AG09319 (cell line): ENCODE measurements around the gene CHURC1.

Source experiments
- DNase-seq: peaks from one replicate; pipeline ENCODE4 v3.0.0-alpha.2; 2010; ENCODE audit warnings: low read depth; ENCODE audit errors: extremely low read depth
- TF ChIP-seq, protein P1 (sequence below): IDR thresholded peaks from 2 replicates; pipeline ENCODE4 v1.5.1; 2011; ENCODE audit warnings: low read depth, mild to moderate bottlenecking, inconsistent platforms, low read length, moderate library complexity

The CHURC1 gene

DNA sequence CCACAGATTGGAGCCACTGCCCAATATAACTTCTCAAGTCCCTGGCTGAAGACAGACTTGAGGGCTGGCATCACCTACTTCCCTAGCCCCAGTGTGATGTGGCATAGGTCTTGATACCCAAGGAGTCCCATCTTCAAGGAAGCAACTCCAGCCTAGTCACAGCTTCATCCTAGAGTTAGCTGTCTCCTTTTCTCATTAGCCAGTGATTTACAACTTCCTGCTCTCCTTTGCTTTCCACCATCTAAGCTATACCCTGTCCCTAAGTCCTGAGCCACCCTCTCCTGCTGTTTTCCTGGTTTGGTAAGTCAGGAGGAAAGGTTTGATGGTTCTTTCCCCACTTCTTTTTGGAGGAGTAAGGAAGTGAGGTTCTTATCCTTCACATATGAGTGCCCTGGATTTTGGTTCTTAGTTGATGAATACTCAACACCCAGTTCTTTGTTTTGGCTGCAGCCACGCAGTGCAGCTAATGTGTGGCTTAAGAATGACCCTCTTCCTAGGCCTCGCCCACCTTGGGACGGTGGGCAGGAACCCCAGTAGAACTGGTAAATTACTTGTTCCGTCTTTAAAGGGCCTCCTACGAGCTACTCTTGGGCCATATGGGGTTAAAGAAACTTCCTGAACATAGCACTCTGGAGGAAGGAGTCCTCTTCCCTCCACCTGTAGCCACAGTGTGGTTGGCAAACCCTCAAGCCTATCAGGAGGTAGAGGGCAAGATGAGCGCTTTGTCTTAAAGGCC, 32.2 kb downstream of the CHURC1 start:
- DNase-seq: no peak
- TF ChIP-seq, protein P1, sequence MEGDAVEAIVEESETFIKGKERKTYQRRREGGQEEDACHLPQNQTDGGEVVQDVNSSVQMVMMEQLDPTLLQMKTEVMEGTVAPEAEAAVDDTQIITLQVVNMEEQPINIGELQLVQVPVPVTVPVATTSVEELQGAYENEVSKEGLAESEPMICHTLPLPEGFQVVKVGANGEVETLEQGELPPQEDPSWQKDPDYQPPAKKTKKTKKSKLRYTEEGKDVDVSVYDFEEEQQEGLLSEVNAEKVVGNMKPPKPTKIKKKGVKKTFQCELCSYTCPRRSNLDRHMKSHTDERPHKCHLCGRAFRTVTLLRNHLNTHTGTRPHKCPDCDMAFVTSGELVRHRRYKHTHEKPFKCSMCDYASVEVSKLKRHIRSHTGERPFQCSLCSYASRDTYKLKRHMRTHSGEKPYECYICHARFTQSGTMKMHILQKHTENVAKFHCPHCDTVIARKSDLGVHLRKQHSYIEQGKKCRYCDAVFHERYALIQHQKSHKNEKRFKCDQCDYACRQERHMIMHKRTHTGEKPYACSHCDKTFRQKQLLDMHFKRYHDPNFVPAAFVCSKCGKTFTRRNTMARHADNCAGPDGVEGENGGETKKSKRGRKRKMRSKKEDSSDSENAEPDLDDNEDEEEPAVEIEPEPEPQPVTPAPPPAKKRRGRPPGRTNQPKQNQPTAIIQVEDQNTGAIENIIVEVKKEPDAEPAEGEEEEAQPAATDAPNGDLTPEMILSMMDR: no peak

DNA sequence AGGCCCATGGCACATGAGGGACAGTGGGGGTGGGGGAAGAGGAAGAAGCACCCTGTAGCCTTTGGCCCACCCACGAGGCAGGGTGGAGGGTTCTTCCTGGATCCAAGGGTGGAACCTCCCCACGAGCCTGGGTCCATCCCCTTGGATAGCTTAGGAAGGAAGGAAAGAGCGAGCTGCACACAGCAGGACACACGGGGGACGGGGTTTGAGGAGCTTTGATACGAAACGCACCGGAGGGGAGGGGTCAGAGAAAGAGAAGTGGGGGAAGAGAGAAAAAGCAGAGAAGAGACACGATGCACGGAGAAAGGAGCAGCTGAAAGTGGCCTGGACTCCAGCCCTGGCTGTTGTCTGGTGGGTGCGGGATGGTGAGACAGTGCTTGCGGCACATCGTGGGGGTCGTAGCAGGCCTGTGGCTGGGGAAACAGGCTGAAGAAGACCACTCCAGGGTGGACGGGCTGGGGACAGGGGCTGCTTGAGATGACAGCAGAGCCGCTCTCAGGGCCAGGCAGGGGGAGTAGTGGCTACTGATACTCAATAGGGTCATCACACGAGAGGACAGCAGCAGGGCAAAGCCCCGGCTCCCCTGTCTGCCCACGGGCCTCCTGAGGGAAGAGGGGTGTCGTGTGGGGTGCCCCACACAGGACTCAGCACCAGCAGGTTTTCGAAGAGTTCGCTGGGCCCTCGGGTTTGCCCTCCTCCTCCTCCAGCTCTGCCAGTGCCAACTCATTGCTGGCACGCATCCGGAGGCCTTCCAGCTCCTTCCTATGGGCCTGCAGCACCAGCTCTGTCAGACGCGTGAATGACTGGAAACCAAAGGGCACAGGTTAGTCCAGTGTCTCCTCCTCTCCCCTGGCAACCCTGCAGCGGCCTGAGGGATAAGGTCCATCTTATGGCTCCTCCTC, 33.7 kb downstream of the CHURC1 start:
- TF ChIP-seq, protein P1: no peak
- no peak for DNase-seq

DNA sequence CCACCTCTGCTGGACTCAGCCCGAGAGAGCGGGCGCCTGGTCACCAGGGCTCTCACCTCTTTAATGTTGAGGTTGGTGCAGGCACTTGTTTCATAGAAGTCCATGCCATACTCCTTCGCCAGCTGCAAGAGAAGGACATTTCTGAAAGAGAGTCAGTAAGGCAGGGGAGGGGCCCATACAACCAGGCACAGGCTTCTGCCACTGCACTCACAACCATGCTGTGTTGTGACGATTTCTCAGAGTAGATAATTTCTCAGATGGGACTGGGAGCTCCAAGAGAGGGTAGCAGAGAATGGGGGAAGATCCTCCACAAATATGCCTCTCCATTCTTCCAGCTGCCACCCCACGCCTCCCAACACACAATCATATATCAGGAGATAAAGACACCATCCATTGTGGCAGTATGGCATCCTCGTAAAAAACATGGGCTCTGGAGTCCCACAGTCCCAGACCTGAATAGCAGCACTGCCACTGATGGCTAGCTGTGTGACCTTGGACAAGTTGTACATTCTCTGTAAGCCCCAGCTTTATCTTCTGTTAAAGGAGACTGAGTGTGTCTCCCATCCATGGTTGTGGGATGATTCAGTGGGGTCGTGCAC, 34.5 kb downstream of the CHURC1 start:
- no peak for DNase-seq
- TF ChIP-seq, protein P1: no peak

DNA sequence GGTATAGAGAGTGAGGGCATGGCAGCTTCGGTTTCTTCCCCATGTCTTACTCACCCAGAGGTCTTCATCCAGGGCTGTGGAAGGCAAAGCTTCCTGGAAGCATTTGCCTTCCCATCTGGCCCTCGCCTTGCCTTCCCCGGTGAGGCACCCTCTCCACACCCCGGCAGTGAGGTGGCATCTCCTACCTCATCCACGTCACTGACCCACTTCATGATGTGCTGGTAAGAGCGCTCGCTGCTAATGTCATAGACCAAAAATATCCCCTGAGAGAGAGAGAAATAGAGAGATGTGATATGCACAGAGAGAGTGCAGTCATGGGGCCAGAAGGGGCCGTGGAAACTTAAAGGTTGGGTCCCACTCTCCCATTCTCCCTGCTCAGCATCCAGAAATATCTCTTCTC, 36.6 kb downstream of the CHURC1 start:
- TF ChIP-seq, protein P1: no peak
- no peak for DNase-seq

DNA sequence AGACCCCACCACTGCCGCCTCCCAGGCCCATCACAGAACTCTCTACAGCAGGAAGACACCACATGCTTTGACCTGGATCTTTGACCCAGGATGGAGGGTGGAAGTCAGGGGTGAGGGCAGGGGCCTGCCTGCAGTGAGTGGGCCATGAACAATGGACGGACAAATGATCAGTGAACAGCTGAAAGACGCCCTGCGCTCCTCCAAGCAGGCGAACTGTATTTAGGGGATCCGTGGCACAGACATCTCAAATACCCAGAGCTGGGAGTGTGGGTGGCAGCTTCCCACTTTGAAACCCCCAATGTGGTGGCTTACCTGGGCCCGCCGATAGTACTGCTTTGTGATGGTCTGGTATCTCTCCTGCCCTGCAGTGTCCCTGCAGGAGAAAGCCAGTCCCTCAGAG, 37.0 kb downstream of the CHURC1 start:
- no peak for DNase-seq
- TF ChIP-seq, protein P1: no peak

DNA sequence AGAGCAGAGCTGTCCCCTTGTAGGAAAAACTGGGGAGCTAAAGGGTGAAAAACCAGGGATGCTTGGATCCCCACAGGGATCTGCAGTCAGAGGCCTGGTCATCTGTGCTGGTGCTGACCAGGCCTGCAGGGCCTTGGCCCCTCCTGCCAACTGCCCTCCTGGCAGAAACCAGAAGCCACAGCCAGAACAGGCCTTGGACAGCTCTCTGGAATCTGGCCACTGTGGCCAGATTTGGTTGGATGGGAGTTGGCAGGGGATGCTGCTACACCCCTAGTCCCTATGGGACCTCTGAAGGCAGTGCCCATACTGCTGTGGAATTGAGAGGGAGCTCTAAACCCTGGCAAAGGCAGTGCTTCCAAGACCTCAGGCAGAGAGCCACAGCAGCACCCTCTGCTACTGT, 37.5 kb downstream of the CHURC1 start:
- DNase-seq: no peak
- TF ChIP-seq, protein P1: no peak
